Prostate gland (tissue), 2 donors: Measurements from ENCODE around the gene RALA.

Experiments
- POLR2AphosphoS5 ChIP-seq: sonication (generic); formaldehyde crosslinking; IDR thresholded peaks from one replicate; pipeline ENCODE4 v1.6.1; 2017; ENCODE audit warnings: antibody characterized with exemption
- TF ChIP-seq, protein P1 (sequence below), 4 experiments: fragments of 200-600 bp in 2 of 4; fragments of 450-650 bp in 2 of 4; sonication (generic) in 2 of 4; IDR thresholded peaks; 1 replicate in 3 of 4; 2 replicates in 1 of 4; pipeline ENCODE4 v1.5.1; 2016 to 2019; ENCODE audit warnings: antibody characterized with exemption in 4 of 4, mild to moderate bottlenecking in 2 of 4, moderate library complexity in 2 of 4

DNA sequence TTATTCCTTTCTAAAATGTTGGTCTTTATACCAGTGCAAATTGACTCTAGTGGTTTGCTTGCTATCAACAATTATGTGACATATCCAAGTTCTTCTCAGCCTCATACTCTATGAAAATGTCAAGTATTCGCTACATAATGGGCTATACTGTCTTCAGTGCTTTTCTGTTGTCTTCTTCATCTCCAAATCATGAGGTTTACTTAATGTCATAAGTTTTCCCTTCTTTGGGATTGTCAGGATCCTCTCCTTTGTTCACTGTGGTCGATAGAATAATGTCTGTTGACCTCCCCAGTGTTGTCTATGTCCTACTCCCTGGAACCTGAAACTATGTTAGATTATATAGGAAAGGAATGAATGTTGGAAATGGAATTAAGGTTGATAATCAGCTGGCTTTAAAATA, 16.4 kb upstream of the RALA start:
- TF ChIP-seq, protein P1, sequence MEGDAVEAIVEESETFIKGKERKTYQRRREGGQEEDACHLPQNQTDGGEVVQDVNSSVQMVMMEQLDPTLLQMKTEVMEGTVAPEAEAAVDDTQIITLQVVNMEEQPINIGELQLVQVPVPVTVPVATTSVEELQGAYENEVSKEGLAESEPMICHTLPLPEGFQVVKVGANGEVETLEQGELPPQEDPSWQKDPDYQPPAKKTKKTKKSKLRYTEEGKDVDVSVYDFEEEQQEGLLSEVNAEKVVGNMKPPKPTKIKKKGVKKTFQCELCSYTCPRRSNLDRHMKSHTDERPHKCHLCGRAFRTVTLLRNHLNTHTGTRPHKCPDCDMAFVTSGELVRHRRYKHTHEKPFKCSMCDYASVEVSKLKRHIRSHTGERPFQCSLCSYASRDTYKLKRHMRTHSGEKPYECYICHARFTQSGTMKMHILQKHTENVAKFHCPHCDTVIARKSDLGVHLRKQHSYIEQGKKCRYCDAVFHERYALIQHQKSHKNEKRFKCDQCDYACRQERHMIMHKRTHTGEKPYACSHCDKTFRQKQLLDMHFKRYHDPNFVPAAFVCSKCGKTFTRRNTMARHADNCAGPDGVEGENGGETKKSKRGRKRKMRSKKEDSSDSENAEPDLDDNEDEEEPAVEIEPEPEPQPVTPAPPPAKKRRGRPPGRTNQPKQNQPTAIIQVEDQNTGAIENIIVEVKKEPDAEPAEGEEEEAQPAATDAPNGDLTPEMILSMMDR (IDR thresholded peaks at IDR 0.05), result no peak
- TF ChIP-seq POLR2AphosphoS5, result no peak
